ENCODE measurements around the gene FAM221B.

DNA sequence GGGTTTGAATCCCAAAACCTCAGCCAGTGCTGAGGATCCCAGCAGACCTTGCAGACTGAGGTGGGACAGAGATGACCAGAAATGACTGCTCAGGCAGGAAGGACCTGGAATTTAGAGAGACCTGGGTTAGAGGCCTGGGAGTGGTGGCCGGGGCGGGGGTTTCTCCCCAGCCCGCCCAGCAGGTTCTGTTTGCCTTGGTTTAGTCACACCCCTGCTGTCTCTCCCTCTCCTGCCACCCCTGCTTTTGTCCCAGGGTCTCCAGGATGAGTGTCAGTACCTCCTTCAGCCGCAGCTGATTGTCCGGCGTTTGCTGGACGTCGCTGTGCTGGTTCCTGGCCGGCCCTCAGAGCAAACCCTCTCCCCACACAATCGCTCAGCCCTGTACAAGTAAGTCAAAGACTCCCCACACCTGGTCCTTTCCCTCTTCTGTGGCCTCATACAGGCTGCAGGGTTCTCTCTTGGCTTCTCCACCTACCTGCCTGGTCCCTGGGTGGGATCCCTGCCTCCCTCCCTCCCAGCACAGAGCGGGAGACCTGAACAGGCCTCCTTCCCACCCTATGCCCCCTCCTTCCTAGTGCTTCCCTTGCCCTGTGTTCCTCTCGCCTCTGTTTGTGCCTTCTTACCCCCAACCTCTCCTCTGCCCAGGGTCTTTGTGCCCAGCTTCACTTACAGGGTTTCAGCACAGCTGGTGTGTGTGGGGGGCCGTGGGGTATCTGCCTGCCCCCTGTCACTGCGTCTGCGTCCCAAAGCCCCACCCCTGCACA, 12.5 kb upstream of the FAM221B start:
- TF ChIP-seq POLR2A (IDR thresholded peaks at IDR 0.05; ENCODE audit: low read depth) (no peak), EP300 (IDR thresholded peaks at IDR 0.05) (no peak)
- TF ChIP-seq, protein P1, sequence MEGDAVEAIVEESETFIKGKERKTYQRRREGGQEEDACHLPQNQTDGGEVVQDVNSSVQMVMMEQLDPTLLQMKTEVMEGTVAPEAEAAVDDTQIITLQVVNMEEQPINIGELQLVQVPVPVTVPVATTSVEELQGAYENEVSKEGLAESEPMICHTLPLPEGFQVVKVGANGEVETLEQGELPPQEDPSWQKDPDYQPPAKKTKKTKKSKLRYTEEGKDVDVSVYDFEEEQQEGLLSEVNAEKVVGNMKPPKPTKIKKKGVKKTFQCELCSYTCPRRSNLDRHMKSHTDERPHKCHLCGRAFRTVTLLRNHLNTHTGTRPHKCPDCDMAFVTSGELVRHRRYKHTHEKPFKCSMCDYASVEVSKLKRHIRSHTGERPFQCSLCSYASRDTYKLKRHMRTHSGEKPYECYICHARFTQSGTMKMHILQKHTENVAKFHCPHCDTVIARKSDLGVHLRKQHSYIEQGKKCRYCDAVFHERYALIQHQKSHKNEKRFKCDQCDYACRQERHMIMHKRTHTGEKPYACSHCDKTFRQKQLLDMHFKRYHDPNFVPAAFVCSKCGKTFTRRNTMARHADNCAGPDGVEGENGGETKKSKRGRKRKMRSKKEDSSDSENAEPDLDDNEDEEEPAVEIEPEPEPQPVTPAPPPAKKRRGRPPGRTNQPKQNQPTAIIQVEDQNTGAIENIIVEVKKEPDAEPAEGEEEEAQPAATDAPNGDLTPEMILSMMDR (IDR thresholded peaks at IDR 0.05) = no peak
